PC-3 (cell line): ENCODE measurements around the gene CLN6. TPM values are rescaled to one million over a fixed set of nuclear protein-coding genes. Genes with fewer than 3 reads are reported as not detected.

Experiments
- ATAC-seq: fragments of 200-7000 bp; cut with Tn5 transposase; 2 replicates; pipeline ENCODE4 v1.9.1; 2020; ENCODE audit warnings: mild to moderate bottlenecking, moderate library complexity
- BruUV-seq: library from RNA; stranded (reverse); fragments of 400-500 nt; replicated peaks from 2 replicates; lab custom pipeline; 2021; lab: Mats Ljungman, UMichigan
- CTCF ChIA-PET: fragments of 300-600 bp; sonication (Branson Sonifier 250); formaldehyde crosslinking; loops from one replicate; lab custom pipeline; 2022; ENCODE audit warnings: antibody characterized with exemption; lab: Charles Lee
- POLR2A ChIA-PET: fragments of 300-600 bp; sonication (Branson Sonifier 250); formaldehyde crosslinking; loops from one replicate; lab custom pipeline; 2022; ENCODE audit warnings: antibody characterized with exemption; ENCODE audit not compliant: unreplicated experiment; lab: Charles Lee
- DNase-seq: peaks from one replicate; pipeline ENCODE4 v3.0.0-alpha.2; 2015
- H2AFZ ChIP-seq: fragments of 300-600 bp; sonication (generic); 2 replicates; pipeline ENCODE4 v1.6.0; 2016; ENCODE audit warnings: antibody characterized with exemption, low read length
- H3F3A ChIP-seq: fragments of 300-600 bp; sonication (generic); one replicate; pipeline ENCODE4 v1.6.0; 2017; ENCODE audit warnings: antibody characterized with exemption, low read length, control low read depth, mild to moderate bottlenecking; ENCODE audit not compliant: unreplicated experiment
- H3K27ac ChIP-seq: fragments of 300-600 bp; sonication (generic); 2 replicates; pipeline ENCODE4 v1.5.1; 2016; ENCODE audit warnings: mild to moderate bottlenecking, low read length
- H3K27me3 ChIP-seq: fragments of 300-600 bp; sonication (generic); 2 replicates; pipeline ENCODE4 v1.6.1; 2016; ENCODE audit warnings: low read length, mixed read lengths
- H3K36me3 ChIP-seq: fragments of 300-600 bp; sonication (generic); 2 replicates; pipeline ENCODE4 v1.6.1; 2016; ENCODE audit warnings: low read depth, mixed run types, low read length, mixed read lengths
- H3K4me1 ChIP-seq: fragments of 300-600 bp; sonication (generic); 2 replicates; pipeline ENCODE4 v1.5.1; 2016; ENCODE audit warnings: low read length; ENCODE audit not compliant: insufficient read depth
- H3K4me2 ChIP-seq: fragments of 300-600 bp; sonication (generic); 2 replicates; pipeline ENCODE4 v1.6.0; 2016; ENCODE audit warnings: low read length
- H3K4me3 ChIP-seq: fragments of 300-600 bp; sonication (generic); 2 replicates; pipeline ENCODE4 v1.5.1; 2016; ENCODE audit warnings: mild to moderate bottlenecking, low read length, mixed read lengths
- H3K79me2 ChIP-seq: fragments of 300-600 bp; sonication (generic); 2 replicates; pipeline ENCODE4 v1.6.1; 2017; ENCODE audit warnings: low read length, mixed read lengths
- H3K9ac ChIP-seq: fragments of 300-600 bp; sonication (generic); 2 replicates; pipeline ENCODE4 v1.6.0; 2016; ENCODE audit warnings: mild to moderate bottlenecking, low read length
- H3K9me2 ChIP-seq: fragments of 300-600 bp; sonication (generic); replicated peaks from 2 replicates; pipeline ENCODE4 v1.6.1; 2016; ENCODE audit warnings: mixed run types, low read length, mixed read lengths
- H3K9me3 ChIP-seq: fragments of 300-600 bp; sonication (generic); 2 replicates; pipeline ENCODE4 v1.6.1; 2016; ENCODE audit warnings: low read length, mixed read lengths
- H4K20me1 ChIP-seq: fragments of 300-600 bp; sonication (generic); 2 replicates; pipeline ENCODE4 v1.6.1; 2016; ENCODE audit warnings: low read length, mixed read lengths
- EZH2 ChIP-seq: fragments of 300-600 bp; sonication (generic); IDR thresholded peaks from one replicate; pipeline ENCODE4 v1.6.1; 2017; ENCODE audit warnings: antibody characterized with exemption, mild to moderate bottlenecking, low read length; ENCODE audit not compliant: unreplicated experiment
- EZH2phosphoT487 ChIP-seq: fragments of 300-600 bp; sonication (generic); IDR thresholded peaks from 2 replicates; pipeline ENCODE4 v1.6.1; 2018; ENCODE audit warnings: mild to moderate bottlenecking, antibody characterized with exemption, low read length, borderline replicate concordance
- intact Hi-C: fragments of 100-400 bp; cut with micrococcal nuclease; formaldehyde crosslinking; loops from 2 replicates; pipeline ENCODE4 v1.9.0; 2023
- total RNA-seq: library from RNA; depleted of rRNA; stranded (reverse); fragments of >200 nt; gene quantifications from 2 replicates; pipeline ENCODE4 v1.2.3, GENCODE V29; 2014
- TF ChIP-seq, protein P1 (sequence below): fragments of 300-600 bp; sonication (generic); conservative IDR thresholded peaks from 2 replicates; pipeline ENCODE4 v1.5.1; 2017; ENCODE audit warnings: antibody characterized with exemption, low read depth, mild to moderate bottlenecking, low read length

Gene CLN6
- total RNA-seq, 1 experiment from 2014 or later = 33.4 TPM

DNA sequence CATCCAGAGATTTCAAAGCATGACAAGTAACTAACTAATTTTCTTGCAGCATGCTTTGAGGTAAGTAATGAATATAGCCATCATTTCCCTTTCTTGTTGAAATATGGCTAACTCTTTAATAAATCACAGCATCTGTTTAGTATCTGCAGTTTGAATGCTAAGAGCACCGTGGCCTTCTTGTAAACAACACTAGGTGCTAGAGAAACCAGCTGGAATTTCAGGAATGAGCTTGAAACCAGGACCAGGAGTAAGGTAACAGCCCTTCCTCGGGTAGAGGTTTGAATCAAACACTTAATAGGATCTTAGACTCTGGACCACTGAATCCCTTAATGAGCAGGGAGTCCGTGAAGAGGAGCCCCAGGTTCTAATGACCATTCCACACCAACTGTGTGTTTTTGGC lies 38.0 kb downstream of the CLN6 start:
- H3K9me2 ChIP-seq = no peaks in the 10 kb centered on the region
- H3F3A ChIP-seq = no peaks in the 10 kb centered on the region
- H3K9me3 ChIP-seq = no peaks in the 10 kb centered on the region
- intact Hi-C loops = no loop called here
- peaks cover 27% of the 10 kb centered on the region for H3K36me3 ChIP-seq
- ATAC-seq (no peak), DNase-seq (no peak)
- TF ChIP-seq, protein P1, sequence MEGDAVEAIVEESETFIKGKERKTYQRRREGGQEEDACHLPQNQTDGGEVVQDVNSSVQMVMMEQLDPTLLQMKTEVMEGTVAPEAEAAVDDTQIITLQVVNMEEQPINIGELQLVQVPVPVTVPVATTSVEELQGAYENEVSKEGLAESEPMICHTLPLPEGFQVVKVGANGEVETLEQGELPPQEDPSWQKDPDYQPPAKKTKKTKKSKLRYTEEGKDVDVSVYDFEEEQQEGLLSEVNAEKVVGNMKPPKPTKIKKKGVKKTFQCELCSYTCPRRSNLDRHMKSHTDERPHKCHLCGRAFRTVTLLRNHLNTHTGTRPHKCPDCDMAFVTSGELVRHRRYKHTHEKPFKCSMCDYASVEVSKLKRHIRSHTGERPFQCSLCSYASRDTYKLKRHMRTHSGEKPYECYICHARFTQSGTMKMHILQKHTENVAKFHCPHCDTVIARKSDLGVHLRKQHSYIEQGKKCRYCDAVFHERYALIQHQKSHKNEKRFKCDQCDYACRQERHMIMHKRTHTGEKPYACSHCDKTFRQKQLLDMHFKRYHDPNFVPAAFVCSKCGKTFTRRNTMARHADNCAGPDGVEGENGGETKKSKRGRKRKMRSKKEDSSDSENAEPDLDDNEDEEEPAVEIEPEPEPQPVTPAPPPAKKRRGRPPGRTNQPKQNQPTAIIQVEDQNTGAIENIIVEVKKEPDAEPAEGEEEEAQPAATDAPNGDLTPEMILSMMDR = no peak
- TF ChIP-seq EZH2phosphoT487 (no peak), EZH2 (no peak)
- no peaks in the 10 kb centered on the region for H3K27me3 ChIP-seq
- H3K4me1 ChIP-seq = no peaks in the 10 kb centered on the region
- CTCF ChIA-PET = no interaction called here
- POLR2A ChIA-PET = no interaction called here
- H3K27ac ChIP-seq = no peak overlapping the region
- no peaks in the 10 kb centered on the region for H4K20me1 ChIP-seq
- H3K4me3 ChIP-seq = no peak overlapping the region
- no peak overlapping the region for H3K4me2 ChIP-seq
- H3K79me2 ChIP-seq = no peaks in the 10 kb centered on the region
- H2AFZ ChIP-seq = no peak overlapping the region
- H3K9ac ChIP-seq = no peak overlapping the region
- no TSS peak for BruUV-seq

DNA sequence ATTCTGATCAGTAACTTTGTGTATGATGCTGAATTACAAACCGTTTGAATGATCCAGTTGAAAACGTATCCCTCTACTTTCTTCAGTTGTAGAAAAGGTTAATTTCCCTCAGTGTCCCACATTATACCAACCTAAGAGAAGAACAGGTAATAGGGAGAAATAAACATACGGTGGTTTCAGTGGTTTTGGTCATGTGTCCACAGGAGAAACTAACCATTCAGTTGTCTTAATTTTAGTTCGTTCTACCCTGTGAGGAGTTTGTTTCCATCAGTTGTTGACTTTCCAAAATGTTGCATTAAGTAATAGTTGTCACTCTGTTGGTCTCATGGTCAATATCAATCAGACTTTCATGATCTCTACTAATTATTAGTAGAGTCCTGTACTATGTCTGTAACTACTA lies 39.5 kb downstream of the CLN6 start:
- H3K4me2 ChIP-seq = no peak overlapping the region
- H2AFZ ChIP-seq = no peak overlapping the region
- intact Hi-C loops = no loop called here
- H3K27ac ChIP-seq = no peak overlapping the region
- no peaks in the 10 kb centered on the region for H3F3A ChIP-seq
- no peaks in the 10 kb centered on the region for H4K20me1 ChIP-seq
- H3K9ac ChIP-seq = no peak overlapping the region
- no peaks in the 10 kb centered on the region for H3K9me3 ChIP-seq
- ATAC-seq (no peak), DNase-seq (no peak)
- H3K9me2 ChIP-seq = no peaks in the 10 kb centered on the region
- no peaks in the 10 kb centered on the region for H3K27me3 ChIP-seq
- H3K79me2 ChIP-seq = no peaks in the 10 kb centered on the region
- no TSS peak for BruUV-seq
- TF ChIP-seq EZH2 (no peak), EZH2phosphoT487 (no peak)
- TF ChIP-seq, protein P1 = no peak
- H3K36me3 ChIP-seq = peaks cover 31% of the 10 kb centered on the region
- ChIA-PET POLR2A (no interaction called here), CTCF (no interaction called here)
- no peak overlapping the region for H3K4me3 ChIP-seq
- no peaks in the 10 kb centered on the region for H3K4me1 ChIP-seq

DNA sequence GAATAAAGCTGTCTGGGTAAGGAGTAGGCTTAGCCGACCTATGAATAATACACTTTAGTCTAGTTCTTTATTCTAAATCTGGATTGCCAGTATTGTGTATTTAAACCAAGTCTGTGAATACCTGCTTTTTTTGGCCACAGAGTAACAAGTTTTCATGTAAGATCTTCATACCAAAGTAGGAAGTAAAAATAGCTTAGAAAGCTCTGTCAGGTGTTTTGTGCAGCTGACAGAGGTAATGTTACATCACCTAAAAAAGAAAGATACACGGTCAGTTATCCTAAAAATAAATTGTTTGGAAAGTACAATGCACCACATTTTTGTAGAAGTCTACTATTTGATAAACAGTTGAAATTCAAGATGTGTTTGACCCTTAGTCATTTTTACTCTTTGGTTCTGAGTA lies 40.9 kb downstream of the CLN6 start:
- Histone ChIP-seq H2AFZ (no peak overlapping the region), H3K79me2 (no peaks in the 10 kb centered on the region), H3K36me3 (peaks cover 32% of the 10 kb centered on the region), H3K27ac (no peak overlapping the region), H3F3A (no peaks in the 10 kb centered on the region), H3K4me3 (no peak overlapping the region), H3K9me2 (no peaks in the 10 kb centered on the region), H4K20me1 (no peaks in the 10 kb centered on the region), H3K9ac (no peak overlapping the region), H3K9me3 (no peaks in the 10 kb centered on the region), H3K4me2 (no peak overlapping the region), H3K27me3 (no peaks in the 10 kb centered on the region), H3K4me1 (no peaks in the 10 kb centered on the region)
- DNase-seq (no peak), ATAC-seq (no peak)
- intact Hi-C loops = no loop called here
- no TSS peak for BruUV-seq
- ChIA-PET POLR2A (no interaction called here), CTCF (no interaction called here)
- TF ChIP-seq EZH2 = no peak
- TF ChIP-seq EZH2phosphoT487 = no peak
- TF ChIP-seq, protein P1 = no peak
